T-helper 2 cell (primary cell): ENCODE measurements around the gene PRICKLE4.
A peak's percentile ranks its signal among the peaks of the same experiment; 100 is the strongest.
"Not testable (repeated sequence)": the region's sequence is repeated elsewhere in the genome, so short reads cannot be mapped to it uniquely, and the experiment has no call there.

Experiments used
- DNase-seq, 5 experiments: peaks; one replicate each; pipeline versions ENCODE4 v3.0.0 to v3.0.0-alpha.2; 2012 to 2022

PRICKLE4 gene

DNA sequence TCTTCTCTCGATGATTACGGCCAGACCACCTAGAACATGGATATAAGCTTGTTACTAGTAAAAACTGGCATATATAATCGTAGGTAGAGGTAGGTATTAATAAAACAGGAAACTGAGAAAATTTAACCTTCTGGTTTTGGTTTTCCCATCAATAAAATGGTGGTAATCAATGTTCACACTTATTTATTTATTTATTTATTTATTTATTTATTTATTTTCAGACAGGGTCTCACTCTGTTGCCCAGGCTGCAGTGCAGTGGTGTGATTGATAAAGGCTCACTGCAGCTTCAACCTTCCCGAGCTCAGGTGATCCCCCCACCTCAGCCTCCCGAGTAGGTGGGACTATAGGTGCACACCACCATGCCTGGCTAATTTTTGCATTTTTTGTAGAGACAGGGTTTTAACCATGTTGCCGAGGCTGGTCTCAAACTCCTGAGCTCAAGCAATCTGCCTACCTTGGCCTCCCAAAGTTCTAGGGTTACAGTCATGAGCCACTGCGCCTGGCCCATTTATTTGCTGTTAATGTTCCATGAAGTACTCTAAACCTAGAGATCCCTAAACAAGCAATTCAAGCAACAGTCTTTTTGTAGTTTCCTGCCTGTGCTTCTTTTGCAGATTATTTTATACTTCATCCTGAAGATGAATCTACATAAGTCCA, 18.4 kb downstream of the PRICKLE4 start:
- no peak for DNase-seq

DNA sequence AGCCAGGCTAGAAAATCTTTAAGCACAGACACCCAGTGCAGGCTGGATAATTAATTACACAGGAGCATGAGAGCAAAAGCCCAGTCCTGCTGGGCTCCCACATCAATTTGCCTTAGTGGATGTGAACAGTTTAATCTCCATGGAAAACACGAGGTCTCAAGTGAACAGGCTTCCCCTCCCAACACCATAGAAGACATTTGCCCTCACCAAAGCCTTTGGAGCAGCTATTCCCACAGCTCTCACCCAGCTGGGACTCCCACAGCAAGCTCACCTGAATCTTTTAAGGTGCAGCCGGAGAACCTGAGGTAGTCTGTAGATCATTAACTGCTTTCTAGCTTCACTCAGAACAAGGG, 19.0 kb downstream of the PRICKLE4 start:
- no peak for DNase-seq

DNA sequence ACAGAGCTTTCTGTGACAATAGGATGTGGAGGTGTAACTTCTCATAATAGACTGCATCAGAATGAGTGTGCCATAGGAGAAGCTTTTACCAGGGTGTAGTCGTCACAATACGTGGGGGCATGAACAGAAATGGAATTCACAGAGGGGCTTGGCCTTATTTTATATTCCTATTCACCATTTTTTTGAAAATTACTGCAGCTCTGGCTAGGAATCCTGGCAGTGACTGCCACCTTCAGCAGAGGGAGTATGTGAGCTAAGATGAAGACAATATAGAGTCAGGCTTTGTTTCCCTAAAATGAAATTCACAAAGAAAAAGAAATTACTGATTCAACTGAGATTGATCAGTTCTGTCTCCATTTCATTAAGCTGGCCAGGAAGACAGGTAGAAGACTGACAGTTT, 20.8 kb downstream of the PRICKLE4 start:
- DNase-seq: no peak

DNA sequence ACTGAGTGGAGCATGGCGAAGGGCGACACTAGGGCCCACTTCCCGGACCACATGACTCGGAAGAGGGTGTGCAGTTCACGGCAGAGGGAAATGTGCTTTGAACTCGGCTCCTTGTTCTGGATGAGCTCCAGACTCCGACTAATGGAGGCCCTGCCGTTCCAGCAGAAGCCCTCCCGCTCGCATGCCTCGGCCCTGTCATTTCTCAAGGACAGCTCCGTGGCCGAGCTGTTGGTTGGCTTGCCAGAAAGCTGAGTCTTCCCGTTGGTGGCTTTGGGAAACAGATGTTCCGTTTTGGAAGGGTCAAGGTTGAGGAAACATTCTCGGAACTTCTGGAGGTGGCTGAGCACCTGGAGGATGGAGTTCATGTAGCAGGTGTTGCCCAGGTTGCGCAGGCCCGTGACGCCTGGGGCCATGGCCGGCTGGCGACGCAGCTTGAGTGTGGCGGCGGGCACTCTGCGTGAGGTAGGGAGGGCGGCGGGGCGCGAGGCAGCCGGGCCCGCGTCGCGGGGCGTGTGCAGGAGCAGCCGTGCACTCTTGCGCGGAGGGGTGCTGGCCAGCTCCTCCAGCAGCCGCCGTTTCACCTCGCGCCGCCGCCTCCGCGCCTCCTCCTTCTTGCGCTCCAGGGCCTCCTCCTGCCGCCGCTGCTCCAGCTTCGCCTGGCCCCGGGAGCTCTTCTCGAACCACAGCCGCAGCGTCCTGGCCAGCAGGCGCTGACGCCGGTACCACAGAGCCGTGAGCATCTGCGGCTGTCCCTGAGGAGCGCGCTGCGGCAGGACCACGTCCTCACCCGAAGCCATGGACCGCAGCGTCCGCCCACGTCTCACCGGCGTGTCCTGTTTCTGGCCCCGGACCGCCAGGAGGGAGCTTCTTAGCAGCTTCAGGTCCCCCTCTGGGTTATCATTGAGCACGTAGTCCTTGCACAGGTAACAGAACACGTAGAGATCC, 25.5 kb downstream of the PRICKLE4 start:
- no peak for DNase-seq

DNA sequence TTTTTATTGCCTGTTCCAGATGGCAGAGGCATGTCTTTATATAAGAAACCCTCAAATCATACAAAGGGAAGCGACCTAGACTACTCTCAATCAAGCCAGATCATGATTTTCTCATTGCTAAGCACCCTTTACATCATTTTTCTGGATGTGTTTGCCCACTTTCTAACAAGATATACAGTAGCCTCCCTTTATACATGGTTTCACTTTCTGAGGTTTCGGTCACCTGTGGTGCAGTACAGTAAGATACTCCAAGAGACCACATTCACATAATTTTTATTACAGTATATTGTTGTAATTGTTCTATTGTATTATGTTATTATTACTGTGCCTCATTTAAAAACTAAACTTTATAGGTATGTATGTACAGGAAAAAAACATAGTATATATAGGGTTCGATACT, 30.5 kb downstream of the PRICKLE4 start:
- no peak for DNase-seq

DNA sequence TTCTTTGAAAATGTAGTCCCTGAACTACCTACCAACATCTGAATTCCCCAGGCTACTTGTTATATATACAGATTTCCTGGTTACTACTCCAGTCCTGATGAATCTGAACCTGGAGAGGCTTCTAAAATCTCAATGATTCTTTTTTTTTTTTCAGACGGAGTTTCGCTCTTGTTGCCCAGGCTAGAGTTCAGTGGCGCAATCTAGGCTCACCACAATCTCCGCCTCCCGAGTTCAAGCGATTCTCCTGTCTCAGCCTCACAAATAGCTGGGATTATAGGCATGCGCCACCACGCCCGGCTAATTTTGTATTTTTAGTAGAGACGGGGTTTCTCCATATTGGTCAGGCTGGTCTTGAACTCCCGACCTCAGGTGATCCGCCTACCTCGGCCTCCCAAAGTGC, 31.4 kb downstream of the PRICKLE4 start:
- not testable (repeated sequence) for DNase-seq

DNA sequence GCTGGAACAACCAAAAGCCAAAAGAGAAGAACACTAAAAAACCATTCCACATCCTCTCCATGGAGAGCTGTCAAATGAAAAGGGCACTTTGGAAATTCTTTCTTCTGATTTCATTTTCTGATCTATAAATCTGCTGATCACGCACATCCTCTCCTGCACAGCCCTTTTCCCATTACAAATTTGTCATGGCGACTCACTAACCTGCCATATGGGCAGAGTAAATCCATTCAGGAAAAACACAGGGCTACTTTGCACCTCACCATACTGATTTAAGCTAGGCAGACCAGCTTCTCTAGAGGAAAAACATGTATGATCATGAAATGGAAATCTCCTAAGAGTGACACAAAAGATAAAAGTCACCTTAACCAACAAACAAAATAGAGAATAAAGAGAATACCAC, 32.9 kb downstream of the PRICKLE4 start:
- DNase-seq: no peak

DNA sequence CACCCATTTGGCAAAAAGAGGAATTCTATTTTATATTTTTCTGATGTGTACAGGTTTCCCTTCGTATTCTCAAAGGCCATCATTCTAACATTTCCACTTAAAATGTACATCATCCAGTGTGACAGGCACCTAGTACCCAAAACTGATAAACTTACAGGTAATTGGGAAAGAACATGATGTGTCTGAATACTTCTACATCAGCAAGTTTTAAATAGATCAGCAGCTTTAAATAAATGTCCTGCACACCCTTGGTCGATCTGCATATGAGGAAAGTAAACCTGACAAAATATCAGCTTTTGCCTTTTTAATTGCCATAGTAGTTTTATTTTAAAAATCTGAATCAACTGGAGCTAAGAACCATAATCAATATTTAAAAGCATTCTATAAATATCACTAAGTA, 33.4 kb downstream of the PRICKLE4 start:
- no peak for DNase-seq

DNA sequence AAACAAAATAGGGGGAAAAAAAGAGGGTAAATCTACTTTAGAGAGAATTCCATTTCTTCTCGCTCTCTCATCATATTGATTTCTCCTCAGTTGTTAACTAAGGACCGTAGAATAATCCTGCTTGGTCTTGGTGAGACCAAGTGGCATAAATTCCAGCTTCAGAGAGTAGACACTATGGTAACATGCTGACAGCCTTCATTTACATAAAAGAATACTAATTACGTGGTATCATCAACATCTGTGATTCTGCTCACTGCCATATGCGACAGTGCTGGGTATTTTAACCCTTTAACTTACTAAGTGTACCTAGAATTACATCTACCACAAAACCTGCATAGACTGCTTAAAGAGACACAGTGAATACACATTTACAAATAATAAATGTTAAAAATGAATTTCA, 34.0 kb downstream of the PRICKLE4 start:
- no peak for DNase-seq

DNA sequence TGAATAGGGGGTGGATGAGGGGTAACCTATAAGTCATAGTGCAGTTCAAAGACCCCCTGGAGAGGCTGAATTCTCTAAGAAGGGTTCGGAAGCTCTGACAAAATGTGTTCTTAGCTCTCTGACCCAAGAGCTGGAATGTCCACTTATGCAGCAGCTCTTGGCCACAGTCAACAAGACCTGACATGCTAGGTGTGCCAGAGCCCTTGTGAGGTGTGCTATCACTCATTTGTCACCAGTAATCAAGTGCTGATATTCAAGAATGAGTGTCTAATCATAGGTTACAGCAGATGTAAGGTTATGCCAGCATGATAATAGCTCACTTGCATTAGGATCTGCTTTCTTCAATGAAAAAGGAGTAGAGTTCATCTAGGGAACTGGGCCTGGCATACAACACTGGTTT, 35.0 kb downstream of the PRICKLE4 start:
- DNase-seq: no peak

DNA sequence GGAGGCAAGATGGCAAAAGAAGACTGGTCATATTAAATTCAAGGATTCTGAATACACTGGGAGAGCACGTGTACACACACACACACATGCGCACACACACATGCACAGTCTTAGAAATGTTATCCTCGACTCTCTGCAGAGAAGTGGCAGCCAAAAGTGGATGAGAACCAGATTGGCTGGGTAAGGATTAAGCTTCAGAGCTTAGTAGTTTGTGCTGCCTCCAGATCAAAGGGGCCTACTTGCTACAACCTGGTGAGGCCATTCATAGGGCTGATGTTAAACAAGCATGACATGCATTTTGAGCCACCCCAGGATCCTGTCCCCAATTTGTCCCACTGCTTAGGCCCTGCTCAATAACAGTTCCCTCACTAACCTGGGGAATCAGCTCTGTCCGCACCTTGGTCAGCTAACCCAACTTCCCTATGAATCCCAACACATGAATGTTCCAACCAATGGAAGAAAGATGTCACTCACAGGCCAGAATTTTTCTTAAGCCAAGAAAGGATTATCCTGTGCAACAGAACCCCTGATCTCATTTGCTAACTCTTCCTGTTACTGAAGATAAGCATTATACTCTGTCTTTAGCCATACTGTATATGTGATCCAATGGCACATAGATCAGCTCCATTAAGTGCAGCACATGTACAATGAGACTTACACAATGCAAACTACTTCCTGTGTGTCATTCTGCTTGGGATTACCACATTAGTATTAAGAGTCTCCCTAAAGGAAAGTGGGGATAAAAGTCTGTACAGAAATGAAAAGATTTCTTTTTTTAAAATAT, 37.9 kb downstream of the PRICKLE4 start:
- DNase-seq: no peak

DNA sequence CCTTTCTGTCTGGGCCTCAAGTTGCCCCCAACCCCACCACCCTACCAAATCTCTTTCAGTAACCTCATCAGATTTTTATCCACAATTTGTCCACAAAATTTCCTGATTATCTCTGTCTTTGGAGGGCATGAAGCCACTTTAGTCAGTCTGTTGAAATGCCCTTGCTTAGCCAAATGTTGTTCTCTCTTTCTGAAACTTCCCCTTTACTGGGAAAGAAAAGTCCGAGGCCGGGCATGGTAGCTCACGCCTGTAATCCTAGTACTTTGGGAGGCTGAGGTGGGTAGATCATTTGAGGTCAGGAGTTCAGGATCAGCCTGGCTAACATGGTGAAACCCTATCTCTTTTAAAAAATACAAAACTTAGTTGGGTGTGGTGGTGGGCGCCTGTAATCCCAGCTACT, 40.7 kb downstream of the PRICKLE4 start:
- no peak for DNase-seq

DNA sequence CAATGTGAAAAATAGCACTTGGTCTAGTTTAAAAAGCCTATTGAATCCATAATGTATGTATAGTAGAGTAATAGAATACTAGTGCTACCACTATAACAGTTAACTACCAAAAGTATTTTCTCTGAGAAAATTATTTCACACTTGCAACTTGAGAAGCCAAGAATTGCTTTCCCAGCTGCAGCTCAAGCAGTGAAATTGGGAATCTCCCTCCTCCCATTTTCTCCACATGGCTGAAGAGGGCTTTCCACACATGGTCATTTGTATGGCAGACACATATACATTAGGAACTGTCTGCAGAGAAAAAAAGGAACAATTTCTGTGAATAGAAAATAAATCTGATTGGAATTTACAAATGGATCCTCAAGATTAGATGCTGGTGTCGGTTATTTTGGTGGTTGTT, 41.4 kb downstream of the PRICKLE4 start:
- no peak for DNase-seq

DNA sequence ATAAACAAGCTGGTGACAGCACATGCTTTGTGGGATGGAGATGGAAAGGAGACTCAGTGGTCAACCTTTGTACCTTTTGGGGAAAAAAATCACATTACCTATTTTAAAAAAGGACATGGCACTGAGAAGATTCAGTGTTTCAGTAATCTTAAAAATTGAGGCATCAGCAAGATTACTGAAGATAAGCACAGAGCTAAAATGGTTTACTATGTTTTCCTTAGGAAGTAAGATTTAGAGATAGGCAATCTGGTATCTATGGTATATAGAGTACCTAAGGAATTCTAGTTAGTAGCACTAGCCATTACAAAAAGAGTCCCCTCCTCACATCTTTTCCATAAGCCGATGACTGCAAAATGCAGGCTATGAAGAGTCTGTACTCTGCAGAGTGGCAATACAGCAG, 42.6 kb downstream of the PRICKLE4 start:
- no peak for DNase-seq

DNA sequence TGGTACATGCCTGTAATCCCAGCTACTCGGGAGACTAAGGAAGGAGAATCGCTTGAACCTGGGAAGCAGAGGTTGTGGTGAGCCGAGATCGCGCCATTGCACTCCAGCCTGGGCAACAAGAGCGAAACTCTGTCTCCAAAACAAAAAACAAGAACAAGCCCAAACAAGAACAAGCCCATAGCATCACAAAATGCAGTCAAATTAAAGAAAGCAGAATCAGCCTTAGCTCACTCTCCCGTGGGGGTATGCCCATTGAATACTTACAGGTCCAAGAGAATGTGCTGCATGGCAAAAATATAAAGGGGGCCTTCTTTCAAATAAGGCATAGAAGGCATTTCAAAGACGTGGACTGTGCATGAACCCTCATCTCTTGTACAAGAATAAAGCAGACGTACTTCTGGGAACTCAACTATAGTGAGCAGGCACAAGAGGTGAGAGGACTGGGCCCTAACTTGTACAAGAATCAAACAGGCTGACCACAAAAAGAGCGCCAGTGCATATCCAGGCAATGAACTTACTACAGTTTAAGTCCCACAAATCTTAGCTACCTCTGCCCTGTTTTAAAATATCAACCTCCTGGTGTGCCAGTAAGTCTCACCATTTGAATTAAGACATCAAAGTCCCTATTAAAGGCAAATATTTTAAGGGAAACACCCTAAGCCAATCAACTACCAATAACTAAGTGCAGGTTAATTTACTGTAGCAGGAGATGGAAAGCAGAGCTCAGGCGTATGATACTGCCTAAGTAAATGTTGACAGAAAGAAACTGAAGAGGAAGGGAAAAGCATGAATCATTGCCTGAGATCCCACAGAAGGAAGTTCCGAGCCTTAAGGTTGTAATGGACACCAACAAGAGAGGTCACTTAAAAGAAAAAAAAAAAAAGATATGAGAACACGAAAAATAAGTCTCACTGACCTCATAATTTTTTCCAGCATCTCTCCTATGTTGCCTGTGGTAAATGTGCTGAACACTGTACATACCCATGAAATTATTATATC, 44.3 kb downstream of the PRICKLE4 start:
- DNase-seq: no peak

DNA sequence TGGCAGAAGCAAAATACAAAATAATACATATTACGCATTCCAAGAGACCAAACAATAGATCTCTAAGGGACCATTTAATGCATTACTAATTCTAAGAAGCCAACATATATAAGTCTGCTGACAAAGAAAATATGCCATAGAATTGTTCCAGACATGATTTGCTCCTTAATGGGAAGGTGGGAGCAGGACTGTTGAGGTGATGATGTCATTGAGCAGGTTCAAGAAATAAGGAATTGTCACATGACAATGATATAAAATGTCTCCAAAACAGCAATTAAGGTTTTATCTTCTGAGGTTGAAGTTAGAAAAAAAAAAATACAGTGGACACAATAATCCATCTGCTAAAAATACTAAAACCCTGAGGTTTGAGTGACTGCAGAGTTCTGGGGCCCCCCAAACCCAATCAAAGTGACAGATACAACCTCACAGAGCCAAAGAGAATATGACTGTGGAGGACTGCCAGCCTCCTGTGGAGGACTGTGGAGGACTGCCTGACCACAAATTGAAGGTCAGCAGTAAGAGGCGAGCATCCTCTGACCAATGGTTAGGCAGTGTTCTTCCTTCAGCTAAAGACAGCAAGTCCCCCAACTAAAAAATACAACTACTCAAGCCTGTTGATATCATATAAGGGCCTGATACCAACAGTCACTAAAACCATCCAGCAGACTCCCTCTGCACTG, 45.9 kb downstream of the PRICKLE4 start:
- DNase-seq: no peak

DNA sequence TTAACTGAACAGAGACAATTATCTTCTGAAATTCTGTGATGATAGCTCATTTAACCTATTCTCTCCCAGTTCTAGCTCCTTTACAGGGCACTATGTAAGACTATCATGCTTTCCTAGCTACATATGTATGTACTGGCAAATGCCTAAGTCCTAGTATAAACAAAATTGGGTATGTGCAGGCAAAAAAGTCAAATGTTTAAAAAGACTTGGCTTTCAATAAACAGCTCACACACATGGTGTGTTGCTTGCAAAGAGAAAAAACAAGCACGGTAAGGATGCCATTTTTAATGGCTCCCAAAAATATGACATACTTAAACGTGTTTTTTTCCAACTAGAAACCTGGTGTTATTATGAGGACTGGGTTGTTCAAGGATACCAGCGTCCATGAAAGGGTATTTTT, 51.7 kb downstream of the PRICKLE4 start:
- DNase-seq: no peak

DNA sequence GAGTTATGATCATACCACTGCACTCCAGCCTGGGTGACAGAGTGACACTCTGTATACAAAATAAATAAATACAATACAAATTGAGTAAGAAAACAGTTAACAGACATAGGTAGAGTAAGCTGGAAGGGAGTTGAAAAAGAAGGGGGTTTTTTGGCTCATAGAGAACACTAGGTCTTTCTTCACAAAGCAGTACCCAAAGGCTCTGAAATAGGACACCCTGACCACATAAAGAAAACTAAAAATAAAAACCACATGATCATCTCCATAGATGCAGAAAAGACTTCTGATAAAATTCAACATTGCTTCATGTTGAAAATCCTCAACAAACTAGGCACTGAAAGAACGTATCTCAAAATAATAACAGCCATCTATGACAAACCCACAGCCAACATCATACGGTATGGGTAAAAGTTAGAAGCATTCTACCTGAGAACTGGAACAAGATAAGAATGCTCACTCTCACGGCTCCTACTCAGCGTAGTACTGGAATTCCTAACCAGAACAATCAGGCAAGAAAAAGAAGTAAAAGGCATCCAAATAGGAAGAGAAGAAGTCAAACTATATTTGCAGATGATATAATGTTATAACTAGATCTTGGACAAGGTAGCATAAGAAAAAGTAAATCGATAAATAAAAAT, 55.6 kb downstream of the PRICKLE4 start:
- DNase-seq: peak in 1 of 5 experiments; percentile 5

DNA sequence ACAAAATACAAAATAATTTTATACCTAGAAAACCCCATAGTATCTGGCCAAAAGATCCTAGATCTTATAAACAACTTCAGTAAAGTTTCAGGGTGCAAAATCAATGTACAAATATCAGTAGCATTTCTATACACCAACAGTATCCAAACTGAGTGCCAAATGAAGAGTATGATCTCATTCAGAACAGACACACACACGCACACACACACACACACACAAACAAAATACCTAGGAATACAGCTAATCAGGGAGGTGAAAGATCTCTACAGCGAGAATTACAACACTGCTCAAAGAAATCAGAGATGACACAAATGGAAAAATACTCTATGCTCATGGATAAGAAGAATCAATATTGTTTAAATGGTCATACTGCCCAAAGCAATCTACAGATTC, 56.1 kb downstream of the PRICKLE4 start:
- DNase-seq: no peak
